Muscle layer of duodenum (tissue), 2 donors: ENCODE data around the gene ZNF678.
"Not testable (repeated sequence)": the region's sequence is repeated elsewhere in the genome, so short reads cannot be mapped to it uniquely, and the experiment has no call there.

Experiments
- H3K27ac ChIP-seq: one replicate; pipeline ENCODE4 v1.7.0; 2013; ENCODE audit warnings: mild to moderate bottlenecking, low read length
- H3K27me3 ChIP-seq: one replicate; pipeline ENCODE4 v1.7.0; 2013; ENCODE audit warnings: low read depth, mild to moderate bottlenecking, control low read depth, low read length
- H3K36me3 ChIP-seq, 2 donors: one replicate each; pipeline ENCODE4 v1.7.0; 2013; ENCODE audit warnings: low read length in 2 of 2, control low read depth in 1 of 2, mild to moderate bottlenecking in 1 of 2; ENCODE audit not compliant: insufficient read depth in 2 of 2, control insufficient read depth in 1 of 2
- H3K4me1 ChIP-seq, 2 donors: one replicate each; pipeline ENCODE4 v1.7.0; 2013; ENCODE audit warnings: low read length in 2 of 2, mild to moderate bottlenecking in 2 of 2, control low read depth in 1 of 2, moderate library complexity in 1 of 2; ENCODE audit not compliant: insufficient read depth in 2 of 2, control insufficient read depth in 1 of 2
- H3K4me3 ChIP-seq, 2 donors: one replicate each; pipeline ENCODE4 v1.7.0; 2013; ENCODE audit warnings: low read length in 2 of 2, low read depth in 1 of 2, mild to moderate bottlenecking in 1 of 2
- H3K9me3 ChIP-seq, 2 donors: one replicate each; pipeline ENCODE4 v1.7.0; 2013; ENCODE audit warnings: low read length in 2 of 2, control low read depth in 1 of 2, mild to moderate bottlenecking in 1 of 2; ENCODE audit not compliant: control insufficient read depth in 1 of 2
- donor health status: healthy.

The ZNF678 gene

GRCh38 chr1:227572752-227573151 is 9.4 kb downstream of the ZNF678 start:
- no peaks in the 10 kb centered on the region for H3K4me1 ChIP-seq
- H3K36me3 ChIP-seq, result no peaks in the 10 kb centered on the region
- no peak overlapping the region for H3K4me3 ChIP-seq
- no peak overlapping the region for H3K27ac ChIP-seq
- no peaks in the 10 kb centered on the region for H3K27me3 ChIP-seq
- H3K9me3 ChIP-seq, result peaks cover 0 to 11% of the 10 kb centered on the region in 2 donors

GRCh38 chr1:227574926-227575325 is 11.6 kb downstream of the ZNF678 start:
- no peaks in the 10 kb centered on the region for H3K36me3 ChIP-seq
- H3K27me3 ChIP-seq, result no peaks in the 10 kb centered on the region
- H3K4me1 ChIP-seq, result no peaks in the 10 kb centered on the region
- H3K9me3 ChIP-seq, result peaks cover 0 to 11% of the 10 kb centered on the region in 2 donors
- H3K27ac ChIP-seq, result no peak overlapping the region
- H3K4me3 ChIP-seq, result no peak overlapping the region

DNA sequence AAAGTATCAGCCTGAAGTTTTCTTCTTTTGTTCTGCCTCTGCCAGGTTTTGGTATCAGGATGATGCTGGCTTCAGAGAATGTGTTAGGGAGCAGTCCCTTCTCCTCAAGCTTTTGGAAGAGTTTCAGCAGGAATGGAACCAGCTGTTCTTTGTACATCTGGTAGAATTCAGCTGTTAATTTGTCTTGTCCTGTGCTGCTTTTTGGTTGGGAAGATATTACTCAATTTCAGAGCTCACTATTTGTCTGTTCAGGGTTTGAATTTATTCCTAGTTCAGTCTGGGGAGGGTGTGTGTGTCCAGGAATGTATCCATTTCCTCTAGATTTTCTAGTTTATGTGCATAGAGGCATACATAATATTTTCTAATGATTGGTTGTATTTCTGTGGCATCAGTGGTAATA is 12.8 kb downstream of the ZNF678 start:
- Histone ChIP-seq H3K27ac (no peak overlapping the region), H3K36me3 (no peaks in the 10 kb centered on the region), H3K4me3 (no peak overlapping the region), H3K27me3 (no peaks in the 10 kb centered on the region), H3K4me1 (no peaks in the 10 kb centered on the region), H3K9me3 (peaks cover 0 to 11% of the 10 kb centered on the region in 2 donors)

- Histone ChIP-seq H3K9me3 (peaks cover 0 to 11% of the 10 kb centered on the region in 2 donors), H3K27me3 (no peaks in the 10 kb centered on the region), H3K4me3 (no peak overlapping the region), H3K36me3 (no peaks in the 10 kb centered on the region), H3K4me1 (no peaks in the 10 kb centered on the region), H3K27ac (no peak overlapping the region)
Observed at GRCh38 chr1:227577500-227577899, 14.1 kb downstream of the ZNF678 start.

DNA sequence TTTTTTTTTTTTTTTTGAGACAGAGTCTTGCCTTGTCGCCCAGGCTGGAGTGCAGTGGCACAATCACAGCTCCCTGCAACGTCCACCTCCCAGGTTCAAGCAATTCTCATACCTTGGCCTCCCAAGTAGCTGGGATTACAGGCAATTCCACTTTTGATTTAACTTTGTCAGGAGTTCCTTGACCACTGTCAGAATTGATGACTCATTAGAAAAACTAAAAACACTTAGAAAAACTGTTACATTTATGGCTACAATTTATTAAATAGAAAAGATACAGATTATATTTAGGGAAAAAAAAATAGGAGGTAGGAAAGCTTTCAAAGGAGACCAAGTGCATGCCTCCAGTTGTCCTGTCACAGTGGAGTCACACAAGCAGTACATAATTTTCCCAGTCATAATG is 20.0 kb downstream of the ZNF678 start:
- Histone ChIP-seq H3K9me3 (no peaks in the 10 kb centered on the region), H3K4me1 (no peaks in the 10 kb centered on the region), H3K4me3 (no peak overlapping the region), H3K27me3 (no peaks in the 10 kb centered on the region), H3K36me3 (peaks cover 0 to 4% of the 10 kb centered on the region in 2 donors), H3K27ac (no peak overlapping the region)

GRCh38 chr1:227586733-227587132 is 23.4 kb downstream of the ZNF678 start:
- H3K4me1 ChIP-seq, result no peaks in the 10 kb centered on the region
- H3K27ac ChIP-seq, result no peak overlapping the region
- H3K4me3 ChIP-seq, result no peak overlapping the region
- H3K9me3 ChIP-seq, result no peaks in the 10 kb centered on the region
- H3K36me3 ChIP-seq, result peaks cover 0 to 14% of the 10 kb centered on the region in 2 donors
- no peaks in the 10 kb centered on the region for H3K27me3 ChIP-seq

DNA sequence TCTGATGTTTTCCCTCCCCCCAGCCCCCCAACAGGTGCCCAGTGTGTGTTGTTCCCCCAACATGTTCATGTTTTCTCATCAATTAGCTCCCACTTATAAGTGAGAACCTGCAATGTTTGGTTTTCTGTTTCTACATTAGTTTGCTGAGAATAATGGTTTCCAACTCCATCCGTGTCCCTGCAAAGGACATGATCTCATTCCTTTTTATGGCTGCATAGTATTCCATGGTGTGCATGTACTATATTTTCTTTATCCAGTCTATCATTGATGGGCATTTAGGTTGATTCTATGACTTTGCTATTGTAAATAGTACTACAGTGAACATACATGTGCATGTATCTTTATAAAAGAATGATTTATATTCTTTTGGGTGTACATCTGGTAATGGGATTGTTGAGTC is 24.6 kb downstream of the ZNF678 start:
- no peaks in the 10 kb centered on the region for H3K4me1 ChIP-seq
- H3K36me3 ChIP-seq, result peaks cover 0 to 14% of the 10 kb centered on the region in 2 donors
- H3K27ac ChIP-seq, result no peak overlapping the region
- H3K4me3 ChIP-seq, result no peak overlapping the region
- no peaks in the 10 kb centered on the region for H3K9me3 ChIP-seq
- no peaks in the 10 kb centered on the region for H3K27me3 ChIP-seq

DNA sequence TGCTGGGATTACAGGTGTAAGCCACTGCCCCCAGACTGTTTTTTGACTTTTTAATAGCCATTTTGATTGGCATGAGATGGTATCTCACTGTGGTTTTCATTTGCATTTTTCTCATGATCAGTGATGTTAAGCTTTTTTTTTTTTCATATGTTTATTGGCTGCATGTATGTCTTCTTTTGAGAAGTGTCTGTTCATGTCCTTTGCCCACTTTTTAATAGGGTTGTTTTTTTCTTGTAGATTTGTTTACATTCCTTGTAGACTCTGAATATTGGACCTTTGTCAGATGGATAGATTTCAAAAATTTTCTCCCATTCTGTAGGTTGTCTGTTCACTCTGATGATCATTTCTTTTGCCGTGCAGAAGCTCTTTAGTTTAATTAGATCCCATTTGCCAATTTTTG is 25.4 kb downstream of the ZNF678 start:
- not testable (repeated sequence) for H3K27ac ChIP-seq, H3K4me1 ChIP-seq, H3K9me3 ChIP-seq, H3K4me3 ChIP-seq, H3K27me3 ChIP-seq
- H3K36me3 ChIP-seq, result peaks cover 0 to 14% of the 10 kb centered on the region in 2 donors

GRCh38 chr1:227589777-227590176 is 26.4 kb downstream of the ZNF678 start:
- peaks cover 0 to 14% of the 10 kb centered on the region in 2 donors for H3K36me3 ChIP-seq
- H3K4me3 ChIP-seq, H3K9me3 ChIP-seq, H3K27me3 ChIP-seq, H3K4me1 ChIP-seq, H3K27ac ChIP-seq: not testable (repeated sequence)

DNA sequence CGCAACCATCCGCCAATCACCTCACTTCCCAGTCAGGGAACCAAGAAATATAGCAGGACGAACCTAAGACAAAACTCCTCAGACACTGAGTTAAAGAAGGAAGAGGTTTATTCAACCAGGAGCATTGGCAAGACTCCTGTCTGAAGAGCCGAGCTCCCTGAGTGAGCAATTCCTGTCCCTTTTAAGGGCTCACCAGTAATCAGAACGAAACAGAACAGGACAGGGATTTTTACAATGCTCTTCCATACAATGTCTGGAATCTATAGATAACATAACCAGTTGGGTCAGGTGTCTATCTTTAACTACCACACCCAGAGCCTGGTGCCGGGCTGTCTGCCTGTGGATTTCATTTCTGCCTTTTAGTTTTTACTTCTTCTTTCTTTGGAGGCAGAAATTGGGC is 32.9 kb downstream of the ZNF678 start:
- not testable (repeated sequence) for H3K27ac ChIP-seq, H3K36me3 ChIP-seq, H3K4me1 ChIP-seq, H3K4me3 ChIP-seq, H3K9me3 ChIP-seq, H3K27me3 ChIP-seq

- peaks cover 0 to 3% of the 10 kb centered on the region in 2 donors for H3K36me3 ChIP-seq
- H3K27me3 ChIP-seq, result no peaks in the 10 kb centered on the region
- H3K27ac ChIP-seq, result no peak overlapping the region
- no peaks in the 10 kb centered on the region for H3K4me1 ChIP-seq
- H3K9me3 ChIP-seq, result peaks cover 2 to 6% of the 10 kb centered on the region in 2 donors
- H3K4me3 ChIP-seq, result no peak overlapping the region
Observed at GRCh38 chr1:227603327-227603726, 40.0 kb downstream of the ZNF678 start.

- Histone ChIP-seq H3K4me1 (no peaks in the 10 kb centered on the region), H3K4me3 (no peak overlapping the region), H3K9me3 (peaks cover 2 to 6% of the 10 kb centered on the region in 2 donors), H3K27me3 (no peaks in the 10 kb centered on the region), H3K27ac (no peak overlapping the region), H3K36me3 (peaks cover 0 to 3% of the 10 kb centered on the region in 2 donors)
Observed at GRCh38 chr1:227604446-227604845, 41.1 kb downstream of the ZNF678 start.
